22Rv1 (cell line): ENCODE measurements around the gene AMPD3.

Experiments used
- ZFX ChIP-seq: fragments of 450-650 bp; IDR thresholded peaks from 2 replicates; pipeline ENCODE4 v1.6.1; 2017; ENCODE audit warnings: antibody characterized with exemption, borderline replicate concordance
- TF ChIP-seq, protein P1 (sequence below): fragments of 450-650 bp; IDR thresholded peaks from 2 replicates; pipeline ENCODE4 v1.5.1; 2017; ENCODE audit warnings: mild to moderate bottlenecking

DNA sequence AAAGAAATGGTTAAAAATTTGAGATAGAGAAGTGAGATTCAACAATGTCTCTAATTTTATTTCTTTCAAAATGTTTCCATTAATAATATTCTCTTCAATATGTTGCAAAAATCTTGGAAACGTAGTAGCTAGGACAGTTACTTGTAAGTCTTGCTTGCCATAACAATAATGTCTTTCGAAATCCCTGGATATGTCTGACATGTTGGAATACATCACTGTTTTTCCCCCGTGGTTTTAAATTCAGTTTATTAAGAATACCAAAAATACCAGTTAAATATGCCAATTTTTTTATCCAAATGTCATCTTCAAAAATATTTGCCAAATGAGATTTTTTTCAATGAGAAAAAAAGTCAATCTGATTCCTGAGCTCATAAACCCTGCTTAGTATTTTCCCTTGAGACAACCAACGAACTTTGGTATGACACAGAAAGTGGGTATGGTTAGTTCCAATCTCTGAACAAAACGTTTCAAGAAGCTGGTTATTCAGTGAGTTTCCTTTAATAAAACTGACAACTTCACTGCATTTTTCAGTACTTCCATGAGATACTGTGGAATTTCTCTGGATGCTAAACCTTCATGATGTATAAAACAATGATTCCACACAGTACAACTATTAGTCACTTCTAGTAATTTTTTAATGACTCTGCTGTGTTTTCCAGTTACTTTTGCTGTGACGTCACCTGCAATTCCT is 36.7 kb upstream of the AMPD3 start:
- TF ChIP-seq, protein P1, sequence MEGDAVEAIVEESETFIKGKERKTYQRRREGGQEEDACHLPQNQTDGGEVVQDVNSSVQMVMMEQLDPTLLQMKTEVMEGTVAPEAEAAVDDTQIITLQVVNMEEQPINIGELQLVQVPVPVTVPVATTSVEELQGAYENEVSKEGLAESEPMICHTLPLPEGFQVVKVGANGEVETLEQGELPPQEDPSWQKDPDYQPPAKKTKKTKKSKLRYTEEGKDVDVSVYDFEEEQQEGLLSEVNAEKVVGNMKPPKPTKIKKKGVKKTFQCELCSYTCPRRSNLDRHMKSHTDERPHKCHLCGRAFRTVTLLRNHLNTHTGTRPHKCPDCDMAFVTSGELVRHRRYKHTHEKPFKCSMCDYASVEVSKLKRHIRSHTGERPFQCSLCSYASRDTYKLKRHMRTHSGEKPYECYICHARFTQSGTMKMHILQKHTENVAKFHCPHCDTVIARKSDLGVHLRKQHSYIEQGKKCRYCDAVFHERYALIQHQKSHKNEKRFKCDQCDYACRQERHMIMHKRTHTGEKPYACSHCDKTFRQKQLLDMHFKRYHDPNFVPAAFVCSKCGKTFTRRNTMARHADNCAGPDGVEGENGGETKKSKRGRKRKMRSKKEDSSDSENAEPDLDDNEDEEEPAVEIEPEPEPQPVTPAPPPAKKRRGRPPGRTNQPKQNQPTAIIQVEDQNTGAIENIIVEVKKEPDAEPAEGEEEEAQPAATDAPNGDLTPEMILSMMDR = no peak
- no peak for TF ChIP-seq ZFX
